RWPE2 (cell line): Measurements from ENCODE around the gene TECR.

ENCODE experiments used
- ATAC-seq: fragments of 200-7000 bp; cut with Tn5 transposase; 3 replicates; pipeline ENCODE4 v1.9.1; 2021; ENCODE audit warnings: low read depth
- DNase-seq: peaks from one replicate; pipeline ENCODE4 v3.0.0-alpha.2; 2020; ENCODE audit warnings: low spot score
- H3K27ac ChIP-seq: fragments of 450-650 bp; 2 replicates; pipeline ENCODE4 v1.5.1; 2017; ENCODE audit warnings: mild to moderate bottlenecking; ENCODE audit not compliant: poor library complexity, severe bottlenecking
- H3K27me3 ChIP-seq: fragments of 250-450 bp; sonication (Bioruptor Pico); 2 replicates; pipeline ENCODE4 v1.5.1; 2021; ENCODE audit warnings: mild to moderate bottlenecking, moderate library complexity; ENCODE audit not compliant: insufficient read depth, poor library complexity, severe bottlenecking
- H3K36me3 ChIP-seq: fragments of 250-450 bp; sonication (Bioruptor Pico); 2 replicates; pipeline ENCODE4 v1.5.1; 2020; ENCODE audit warnings: low read depth, mild to moderate bottlenecking, moderate library complexity
- H3K4me1 ChIP-seq: fragments of 250-450 bp; sonication (Bioruptor Pico); 2 replicates; pipeline ENCODE4 v1.5.1; 2021; ENCODE audit warnings: mild to moderate bottlenecking, moderate library complexity; ENCODE audit not compliant: insufficient read depth, poor library complexity, severe bottlenecking
- H3K4me3 ChIP-seq: fragments of 250-450 bp; sonication (Bioruptor Pico); 2 replicates; pipeline ENCODE4 v1.5.1; 2021; ENCODE audit warnings: mild to moderate bottlenecking, moderate library complexity; ENCODE audit not compliant: severe bottlenecking
- H3K9me3 ChIP-seq: fragments of 250-450 bp; sonication (Bioruptor Pico); 2 replicates; pipeline ENCODE4 v1.5.1; 2021; ENCODE audit warnings: mild to moderate bottlenecking, moderate library complexity; ENCODE audit not compliant: severe bottlenecking
- CTCF ChIP-seq: fragments of 450-650 bp; IDR thresholded peaks from one replicate; pipeline ENCODE4 v1.5.1; 2017; ENCODE audit warnings: mild to moderate bottlenecking, moderate library complexity; ENCODE audit not compliant: poor library complexity, severe bottlenecking

Gene TECR

GRCh38 chr19:14519860-14520407 lies 9.5 kb upstream of the TECR start:
- no peak for DNase-seq
- peaks cover 23% of the 10 kb centered on the region for H3K36me3 ChIP-seq
- peak; percentile 59 for ATAC-seq
- H3K4me3 ChIP-seq = no peak overlapping the region
- H3K27me3 ChIP-seq = no peaks in the 10 kb centered on the region
- peak overlapping the region; percentile 98 for H3K27ac ChIP-seq
- no peaks in the 10 kb centered on the region for H3K9me3 ChIP-seq
- H3K4me1 ChIP-seq = peaks cover 21% of the 10 kb centered on the region
- no peak for TF ChIP-seq CTCF

GRCh38 chr19:14520543-14520942 lies 8.9 kb upstream of the TECR start:
- TF ChIP-seq CTCF = no peak
- Histone ChIP-seq H3K36me3 (peaks cover 17% of the 10 kb centered on the region), H3K4me1 (peaks cover 26% of the 10 kb centered on the region), H3K27ac (peak overlapping the region; percentile 98), H3K27me3 (no peaks in the 10 kb centered on the region), H3K4me3 (no peak overlapping the region), H3K9me3 (no peaks in the 10 kb centered on the region)
- DNase-seq (no peak), ATAC-seq (no peak)

- no peak for TF ChIP-seq CTCF
- Histone ChIP-seq H3K27me3 (no peaks in the 10 kb centered on the region), H3K36me3 (peaks cover 5% of the 10 kb centered on the region; the same call in 1 of the 2 replicates), H3K9me3 (no peaks in the 10 kb centered on the region), H3K4me3 (no peak overlapping the region), H3K27ac (peak overlapping the region; percentile 98), H3K4me1 (peaks cover 35% of the 10 kb centered on the region)
- ATAC-seq (peak; percentile 66), DNase-seq (peak; percentile 96)
Observed at GRCh38 chr19:14525729-14526128, 3.7 kb upstream of the TECR start.

- Histone ChIP-seq H3K9me3 (no peaks in the 10 kb centered on the region), H3K27ac (peak overlapping the region; percentile 98), H3K4me3 (no peak overlapping the region), H3K36me3 (peaks cover 6% of the 10 kb centered on the region), H3K27me3 (no peaks in the 10 kb centered on the region), H3K4me1 (peaks cover 36% of the 10 kb centered on the region)
- DNase-seq (no peak), ATAC-seq (no peak)
- no peak for TF ChIP-seq CTCF
Observed at GRCh38 chr19:14526423-14526822, 3.0 kb upstream of the TECR start.

- no peak for DNase-seq
- Histone ChIP-seq H3K36me3 (peaks cover 9% of the 10 kb centered on the region), H3K27ac (peak overlapping the region; percentile 98), H3K9me3 (no peaks in the 10 kb centered on the region), H3K4me1 (peaks cover 33% of the 10 kb centered on the region), H3K4me3 (peak overlapping the region; percentile 60), H3K27me3 (no peaks in the 10 kb centered on the region)
- TF ChIP-seq CTCF = no peak
- ATAC-seq = no peak
Observed at GRCh38 chr19:14528419-14529253, 758 bp upstream of the TECR start.
